HuH-7.5 (cell line): ENCODE data around the gene CANT1.

ENCODE experiments used
- DNase-seq: peaks from one replicate; pipeline ENCODE4 v3.0.0; 2011; ENCODE audit warnings: low spot score

CANT1 gene

DNA sequence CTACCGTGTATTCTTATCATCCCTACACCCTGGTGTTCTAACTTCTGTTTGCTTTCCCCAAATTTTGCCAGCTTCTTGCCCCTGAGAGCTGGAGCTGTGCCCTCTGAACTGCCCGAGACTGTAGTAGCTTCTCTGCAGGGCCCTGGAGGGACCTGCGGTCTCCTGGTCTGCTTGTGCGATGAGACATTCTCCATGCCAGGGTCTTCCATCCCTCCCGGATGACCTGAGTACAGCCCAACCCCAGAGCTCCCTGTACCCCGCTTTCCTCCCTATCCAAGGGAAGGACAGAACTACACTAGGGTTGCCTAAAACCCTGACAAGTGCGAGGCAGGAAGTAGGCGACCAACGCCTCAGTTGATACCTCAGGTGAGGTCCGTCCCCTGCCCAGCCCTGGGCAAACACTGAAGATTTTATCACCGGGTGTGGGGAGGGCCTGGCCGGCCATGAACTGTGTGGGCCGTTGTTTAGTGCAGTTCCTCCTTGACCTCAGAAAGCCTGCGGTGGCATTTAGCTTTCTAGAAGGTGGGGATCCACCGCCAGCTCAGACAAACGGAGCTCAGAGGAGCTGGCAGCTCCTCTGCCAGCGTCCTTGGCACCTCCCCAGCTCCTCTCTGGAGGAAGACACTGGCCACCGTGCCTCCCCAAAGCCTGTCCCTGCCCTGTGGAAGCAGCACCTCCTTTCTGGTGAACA lies 13.7 kb downstream of the CANT1 start:
- DNase-seq, result no peak

DNA sequence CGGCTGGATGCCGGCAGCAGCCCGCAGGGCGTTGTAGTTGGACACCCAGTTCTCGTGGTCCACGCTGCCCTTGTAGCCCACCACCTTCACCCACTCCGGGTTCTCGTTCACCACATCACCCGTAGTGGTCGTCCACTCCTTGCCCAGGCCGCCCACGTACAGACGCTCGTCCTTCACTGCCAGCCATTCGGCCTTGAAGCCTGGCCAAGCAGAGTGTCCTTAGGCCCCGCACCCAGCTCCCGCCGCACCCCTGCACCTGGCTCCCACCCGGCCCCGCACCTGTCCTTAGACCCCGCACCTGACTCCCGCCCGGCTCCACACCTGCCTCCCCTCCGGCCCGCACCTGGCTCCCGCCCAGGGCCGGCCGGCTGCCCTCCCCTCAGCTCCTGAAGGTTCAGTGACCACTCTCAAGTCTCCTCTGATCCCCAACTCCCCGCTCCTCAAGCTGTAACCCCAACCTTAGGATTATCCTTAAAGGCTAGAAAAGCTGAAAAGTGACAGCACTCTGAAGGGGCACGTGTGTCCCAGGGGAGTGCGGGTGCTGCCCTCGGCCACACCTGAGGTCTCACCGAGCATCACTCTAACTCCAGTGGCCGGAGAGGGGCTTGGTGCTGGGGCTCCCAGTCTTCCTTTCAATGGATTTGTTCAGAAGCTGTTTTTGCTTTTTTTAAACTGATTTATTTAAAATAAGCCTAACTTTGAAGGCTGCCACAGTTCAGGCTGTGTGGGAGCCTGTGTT lies 14.4 kb downstream of the CANT1 start:
- no peak for DNase-seq

DNA sequence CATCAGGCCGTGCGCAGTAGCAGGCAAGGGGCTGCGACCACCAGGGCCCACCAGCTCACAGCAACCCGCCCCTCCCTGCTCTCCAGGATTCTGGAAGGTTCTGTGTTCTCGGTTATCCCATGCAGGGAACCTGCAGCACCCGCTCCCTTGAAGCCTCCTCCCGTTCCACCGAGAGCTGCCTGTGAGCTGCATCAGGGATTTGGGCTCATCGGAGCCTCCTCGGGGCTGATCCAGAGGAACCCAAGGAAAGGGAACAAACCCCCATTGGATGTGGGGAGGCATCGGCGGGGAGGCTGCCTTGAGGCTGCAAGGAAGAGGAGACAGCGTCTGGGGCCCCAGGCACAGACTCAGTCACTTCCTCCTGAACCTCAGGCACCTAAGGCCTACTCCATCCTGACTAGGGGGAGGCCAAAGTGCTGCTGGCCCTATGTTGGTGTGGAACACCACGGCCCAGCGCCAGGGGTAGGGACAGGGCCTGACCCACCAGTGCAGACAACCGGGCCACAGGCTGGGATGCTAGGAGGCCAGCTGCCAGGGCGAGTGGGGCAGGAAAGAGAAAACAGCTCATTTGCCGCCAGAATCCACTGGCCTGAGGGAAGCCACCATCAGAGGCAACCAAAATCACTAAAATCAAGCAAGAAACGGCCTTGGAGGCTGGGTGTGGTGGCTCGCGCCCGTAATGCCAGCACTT lies 15.4 kb downstream of the CANT1 start:
- DNase-seq, result no peak

DNA sequence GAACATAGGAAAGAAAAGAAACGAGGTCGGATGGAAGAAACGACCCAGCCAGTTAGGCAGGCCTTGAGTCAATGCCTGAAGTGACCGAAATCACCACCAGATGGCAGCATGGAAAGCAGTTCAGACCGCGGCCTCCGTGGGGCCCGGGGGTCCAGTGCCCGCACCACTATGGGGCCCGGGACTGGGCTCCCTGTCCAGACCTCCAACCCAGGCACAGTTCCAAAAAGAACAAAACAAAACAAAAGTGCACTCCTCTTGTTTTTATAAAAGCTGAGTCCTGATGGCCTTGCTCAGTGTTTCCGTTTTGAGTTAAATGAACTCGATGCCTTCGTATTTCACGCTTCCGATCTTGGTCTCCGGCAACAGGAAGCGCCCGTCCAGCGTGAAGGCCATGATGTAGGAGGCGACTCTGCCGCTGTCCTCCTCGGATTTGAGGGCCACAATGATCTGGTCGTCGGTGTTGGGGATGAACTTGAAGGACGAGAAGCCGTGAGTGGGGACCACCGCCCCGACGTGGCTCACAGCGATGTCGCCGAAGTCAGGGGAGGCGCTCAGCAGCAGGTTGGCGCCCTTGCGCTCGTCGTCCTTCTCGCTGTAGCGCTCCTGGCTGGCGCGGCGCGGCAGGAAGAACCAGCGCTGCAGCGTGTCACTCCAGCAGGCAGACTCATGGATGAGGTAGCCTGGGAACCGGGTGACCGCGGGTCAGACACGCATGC lies 16.2 kb downstream of the CANT1 start:
- DNase-seq, result peak; percentile 80

- DNase-seq, result no peak
Observed at GRCh38 chr17:78992542-78993212, 16.9 kb downstream of the CANT1 start.

- DNase-seq, result no peak
Observed at GRCh38 chr17:78991906-78992532, 17.5 kb downstream of the CANT1 start.

- no peak for DNase-seq
Observed at GRCh38 chr17:78991017-78991738, 18.4 kb downstream of the CANT1 start.

GRCh38 chr17:78990349-78991016 lies 19.1 kb downstream of the CANT1 start:
- no peak for DNase-seq

- no peak for DNase-seq
Observed at GRCh38 chr17:78988152-78988551, 21.4 kb downstream of the CANT1 start.

- no peak for DNase-seq
Observed at GRCh38 chr17:78986649-78987328, 22.8 kb downstream of the CANT1 start.

GRCh38 chr17:78986048-78986648 lies 23.4 kb downstream of the CANT1 start:
- DNase-seq, result no peak

- no peak for DNase-seq
Observed at GRCh38 chr17:78985395-78985794, 24.2 kb downstream of the CANT1 start.

- DNase-seq, result no peak
Observed at GRCh38 chr17:78981010-78981888, 28.3 kb downstream of the CANT1 start.

GRCh38 chr17:78980624-78980972 lies 29.0 kb downstream of the CANT1 start:
- no peak for DNase-seq

- DNase-seq, result no peak
Observed at GRCh38 chr17:78979780-78980623, 29.6 kb downstream of the CANT1 start, which contains the start of gene LGALS3BP. Gene LGALS3BP (minus strand): TSS chr17:78979923. CDS start chr17:78977191, 2,732 bp downstream.

DNA sequence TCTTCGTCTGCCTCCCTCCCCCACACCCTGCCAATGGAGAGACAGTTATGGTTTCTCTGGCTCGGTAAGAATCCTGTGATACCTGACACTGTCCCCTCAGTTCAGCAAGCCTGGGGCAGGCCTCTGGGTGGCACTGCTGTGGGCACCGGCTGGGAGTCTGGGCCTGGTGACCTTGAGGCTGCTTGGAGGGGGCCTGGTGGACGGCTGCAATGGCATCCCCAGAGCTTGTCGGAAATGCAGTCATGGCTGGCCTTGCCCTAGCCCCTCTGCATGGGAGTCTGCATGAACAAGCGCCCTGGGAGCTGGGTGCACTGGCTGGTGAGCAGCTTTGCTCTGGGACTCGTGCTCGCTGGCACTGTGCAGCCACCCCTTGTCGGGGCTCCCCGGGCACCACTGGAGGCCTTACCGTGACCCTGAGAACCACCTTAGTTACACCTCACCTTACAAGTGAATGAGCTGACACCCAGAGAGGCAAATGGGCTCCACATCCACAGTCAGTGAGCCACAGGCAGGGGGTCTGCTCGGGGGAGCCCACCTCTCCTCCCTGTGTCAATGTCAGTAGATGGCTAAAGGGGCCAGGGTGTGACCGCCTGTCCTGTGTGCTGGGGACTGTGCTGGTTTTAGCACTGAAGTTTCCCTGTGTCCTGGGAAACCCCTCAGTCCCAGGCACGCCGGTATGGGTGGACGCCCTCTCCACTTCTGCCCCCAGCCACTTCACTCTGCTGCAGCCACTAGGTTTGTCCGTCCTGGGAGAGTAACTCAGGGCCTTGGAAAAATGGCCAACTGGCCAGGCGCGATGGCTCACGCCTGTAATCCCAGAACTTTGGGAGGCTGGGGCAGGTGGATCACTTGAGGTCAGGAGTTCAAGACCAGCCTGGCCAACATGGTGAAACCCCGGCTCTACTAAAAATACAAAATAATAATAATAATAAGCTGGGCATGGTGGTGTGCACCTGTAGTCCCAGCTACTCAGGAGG lies 31.3 kb downstream of the CANT1 start:
- DNase-seq, result no peak
